Small intestine (tissue), 7 donors: ENCODE data around the gene ANKS1B. TPM values are rescaled to one million over a fixed set of nuclear protein-coding genes. Genes with fewer than 3 reads are reported as not detected.
"Not testable (repeated sequence)": the region's sequence is repeated elsewhere in the genome, so short reads cannot be mapped to it uniquely, and the experiment has no call there.

Experiments
- DNase-seq, 2 donors: peaks; one replicate each; pipeline versions ENCODE4 v3.0.0 to v3.0.0-alpha.2; 2013
- FAIRE-seq: peaks from 2 replicates; lab custom pipeline; 2012; peaks lifted over from hg19 to GRCh38; lab: Jason Lieb, UNC
- H3K27ac ChIP-seq, 3 donors: one replicate each; pipeline ENCODE4 v1.5.1; 2013; ENCODE audit warnings: low read length in 2 of 3, mild to moderate bottlenecking in 2 of 3, control low read depth in 1 of 3, inconsistent platforms in 1 of 3, low read depth in 1 of 3, moderate library complexity in 1 of 3
- H3K27me3 ChIP-seq, 3 donors: one replicate each; pipeline ENCODE4 v1.6.1; 2013; ENCODE audit warnings: low read length in 3 of 3, inconsistent platforms in 1 of 3; ENCODE audit not compliant: control insufficient read depth in 3 of 3, insufficient read depth in 3 of 3
- H3K36me3 ChIP-seq, 3 donors: one replicate each; pipeline ENCODE4 v1.6.1; 2013; ENCODE audit warnings: low read length in 3 of 3, inconsistent platforms in 1 of 3, low read depth in 1 of 3, mild to moderate bottlenecking in 1 of 3, moderate library complexity in 1 of 3; ENCODE audit not compliant: control insufficient read depth in 3 of 3, insufficient read depth in 2 of 3
- H3K4me1 ChIP-seq, 3 donors: one replicate each; pipeline ENCODE4 v1.6.1; 2013; ENCODE audit warnings: low read length in 2 of 3, inconsistent platforms in 1 of 3, low read depth in 1 of 3, mild to moderate bottlenecking in 1 of 3, moderate library complexity in 1 of 3; ENCODE audit not compliant: control insufficient read depth in 3 of 3, insufficient read depth in 2 of 3
- H3K4me3 ChIP-seq, 3 donors: one replicate each; pipeline ENCODE4 v1.5.1; 2013; ENCODE audit warnings: low read length in 3 of 3, control low read depth in 1 of 3, inconsistent platforms in 1 of 3, low read depth in 1 of 3, mild to moderate bottlenecking in 1 of 3, moderate library complexity in 1 of 3
- H3K9me3 ChIP-seq, 2 donors: one replicate each; pipeline ENCODE4 v1.6.1; 2013; ENCODE audit warnings: low read depth in 1 of 2, low read length in 1 of 2; ENCODE audit not compliant: control insufficient read depth in 2 of 2, insufficient read depth in 1 of 2
- WGBS, 3 donors: extraction: QIAGEN DNeasy Blood & Tissue Kit; methylation state at CpG; one replicate each; pipeline ENCODE4 v1.1.7; 2013; 5-methylcytosine and 5-hydroxymethylcytosine counted together
- polyA plus RNA-seq, 4 donors: library from polyadenylated mRNA; stranded (reverse) in 3 of 4; unstranded in 1 of 4; fragments of 200-250 nt in 3 of 4; fragments of 120-200 nt in 1 of 4; gene quantifications; one replicate each; pipeline versions ENCODE4 v1.2.1 to v1.2.3, GENCODE V29; 2013
- donor health status: healthy with polysubstance abuse.
- donor health status: control.
- donor health status: control.
- donor health status: Bipolar disorder and iron deficiency.
- donor health status: healthy.

The ANKS1B gene
- polyA plus RNA-seq, 4 donors, result 0.44 to 0.72 TPM; not detected in 2

DNA sequence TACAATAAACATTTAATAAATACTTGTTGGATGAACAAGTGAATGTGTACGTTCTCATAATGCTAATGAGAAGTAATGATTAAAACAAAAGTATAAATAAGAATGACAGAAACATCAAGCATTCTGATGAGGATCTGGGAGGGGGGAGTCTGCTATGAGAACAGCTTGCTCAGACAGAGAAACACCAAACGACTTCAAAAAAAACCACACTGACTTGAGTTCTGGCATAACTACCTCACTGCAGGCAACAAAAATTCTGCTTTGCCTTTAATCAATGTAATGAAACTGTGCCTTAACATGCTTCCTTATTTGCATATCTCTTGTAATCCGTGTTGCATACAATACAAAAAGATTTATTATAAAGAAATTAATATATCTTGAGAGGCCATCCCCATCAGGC, 632.5 kb downstream of the ANKS1B start:
- DNase-seq, result no peak
- Histone ChIP-seq H3K27ac (no peak overlapping the region), H3K36me3 (no peaks in the 10 kb centered on the region), H3K4me3 (no peak overlapping the region), H3K9me3 (no peaks in the 10 kb centered on the region), H3K4me1 (no peaks in the 10 kb centered on the region), H3K27me3 (no peaks in the 10 kb centered on the region)
- FAIRE-seq, result no peak
- 34 to 40% (median 40%) methylated on average over 3 of the region's 3 CpGs for WGBS, 3 donors

DNA sequence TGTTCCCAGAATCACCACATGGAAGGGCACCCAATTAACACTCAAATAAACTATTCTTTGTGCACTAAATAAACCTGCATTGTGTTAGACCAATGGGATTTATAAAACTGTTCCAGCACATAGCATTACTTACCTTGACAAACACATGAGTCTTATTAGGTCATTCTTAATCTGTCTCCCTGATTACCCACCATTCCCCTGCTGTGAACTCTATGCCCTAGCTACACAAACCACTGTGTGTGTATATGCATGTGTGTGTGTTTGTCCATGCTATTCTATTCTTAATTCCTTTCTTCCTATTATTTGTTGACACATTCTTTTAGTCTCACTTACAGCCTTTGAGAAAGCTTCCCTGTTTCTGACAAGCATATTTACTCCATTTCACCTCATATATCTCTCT, 640.8 kb downstream of the ANKS1B start:
- Histone ChIP-seq H3K9me3 (no peaks in the 10 kb centered on the region), H3K27ac (no peak overlapping the region), H3K36me3 (no peaks in the 10 kb centered on the region), H3K4me3 (no peak overlapping the region), H3K27me3 (no peaks in the 10 kb centered on the region), H3K4me1 (no peaks in the 10 kb centered on the region)
- DNase-seq (no peak), FAIRE-seq (no peak)

DNA sequence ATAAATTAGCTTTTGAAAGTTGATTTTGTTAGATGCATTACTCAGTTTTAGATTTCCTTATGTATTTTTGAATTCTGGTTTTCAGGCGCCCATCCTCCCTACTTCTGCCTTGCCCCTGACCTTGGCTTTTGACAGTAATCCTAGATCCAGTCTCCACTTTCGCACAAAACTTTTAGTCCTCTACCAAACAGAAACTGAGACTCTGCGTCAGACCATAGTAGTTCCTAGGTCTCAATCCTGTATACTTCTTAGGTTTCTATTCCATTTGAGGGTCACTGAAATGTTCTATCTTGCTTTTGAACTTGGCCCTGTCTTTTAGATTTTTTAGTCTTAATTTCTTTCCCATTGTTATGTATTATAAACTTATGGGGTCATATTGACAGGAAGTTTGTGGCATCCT, 645.1 kb downstream of the ANKS1B start:
- 90 to 94% (median 94%) methylated on average over 3 of the region's 3 CpGs for WGBS, 3 donors
- DNase-seq, result no peak

DNA sequence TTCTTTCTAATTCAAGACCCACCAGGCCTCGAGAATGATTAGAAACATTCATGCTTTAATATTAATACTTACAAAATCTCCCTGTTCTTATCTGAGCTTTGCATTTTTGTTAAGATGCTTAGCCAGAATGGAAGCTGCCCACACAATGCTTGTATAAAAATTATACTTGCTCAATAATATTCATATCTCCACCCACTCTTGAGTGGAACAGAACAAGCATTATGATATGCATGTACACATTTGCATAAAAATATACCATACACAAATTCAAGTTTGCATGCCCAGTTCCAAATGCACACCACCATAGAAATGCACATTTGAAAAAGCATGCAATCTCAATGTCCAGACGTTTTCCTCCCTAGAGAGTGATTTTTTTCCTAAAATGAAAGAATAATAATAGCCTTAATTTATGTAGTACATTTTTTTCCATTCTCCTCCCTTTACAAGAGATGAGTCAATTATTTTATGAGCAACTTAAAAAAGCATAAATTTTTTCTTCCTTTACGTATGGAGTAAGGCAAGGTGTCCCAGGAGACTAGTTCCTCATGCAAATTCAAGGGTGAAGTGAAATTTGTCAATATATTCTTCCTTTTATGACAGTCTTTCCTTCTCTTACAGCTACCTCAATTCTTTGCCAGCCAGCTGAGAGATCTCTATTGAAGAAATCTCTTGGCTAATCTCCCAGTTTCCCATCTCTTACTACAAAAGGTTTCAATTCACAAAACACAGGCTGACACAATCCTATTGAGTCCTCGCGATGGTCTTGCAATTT, 650.3 kb downstream of the ANKS1B start:
- no peaks in the 10 kb centered on the region for H3K27me3 ChIP-seq
- FAIRE-seq, result no peak
- no peaks in the 10 kb centered on the region for H3K36me3 ChIP-seq
- DNase-seq, result no peak
- no peak overlapping the region for H3K27ac ChIP-seq
- H3K4me3 ChIP-seq, result no peak overlapping the region
- no peaks in the 10 kb centered on the region for H3K4me1 ChIP-seq
- no peaks in the 10 kb centered on the region for H3K9me3 ChIP-seq
- 56 to 63% (median 60%) methylated on average over 5 of the region's 5 CpGs for WGBS, 3 donors

More for the DNA sequence above, 645.1 kb downstream of the ANKS1B start:
- FAIRE-seq, result no peak
- H3K27ac ChIP-seq, result no peak overlapping the region
- no peak overlapping the region for H3K4me3 ChIP-seq
- H3K27me3 ChIP-seq, result no peaks in the 10 kb centered on the region
- H3K4me1 ChIP-seq, result no peaks in the 10 kb centered on the region
- no peaks in the 10 kb centered on the region for H3K9me3 ChIP-seq
- H3K36me3 ChIP-seq, result no peaks in the 10 kb centered on the region

DNA sequence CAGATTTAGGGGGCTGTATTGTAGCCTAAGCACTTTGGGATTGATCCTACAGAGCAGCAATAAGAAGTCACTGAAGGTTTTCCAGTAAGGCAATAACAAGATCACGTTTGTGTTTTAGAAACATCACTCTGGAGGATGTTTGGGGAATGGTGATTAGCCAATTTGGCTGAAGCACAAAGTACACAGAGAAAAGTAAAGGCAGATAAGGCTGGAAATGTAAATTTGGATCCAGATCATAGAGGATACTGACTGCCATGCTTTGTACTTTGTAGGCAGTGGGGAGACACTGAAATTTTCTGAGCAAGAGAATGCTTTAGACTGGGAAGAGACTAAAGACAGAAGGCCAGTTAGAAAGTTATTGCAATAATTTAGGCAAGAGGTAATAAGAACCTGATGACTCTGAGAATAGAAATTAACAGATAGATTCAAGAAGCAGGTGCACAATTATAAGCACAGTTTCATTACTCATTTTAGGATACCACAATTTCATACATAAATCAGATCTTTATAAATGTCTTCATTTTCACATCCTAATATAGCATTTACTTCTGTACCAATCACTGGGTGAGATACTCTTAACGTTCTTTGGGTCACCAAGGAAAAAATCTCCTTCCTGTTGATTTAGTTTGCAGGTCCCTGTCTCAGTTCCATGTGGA, 651.7 kb downstream of the ANKS1B start:
- WGBS, 3 donors, result 10 to 21% (median 16%) methylated on average over 2 of the region's 2 CpGs
- no peaks in the 10 kb centered on the region for H3K9me3 ChIP-seq
- no peak for FAIRE-seq

DNA sequence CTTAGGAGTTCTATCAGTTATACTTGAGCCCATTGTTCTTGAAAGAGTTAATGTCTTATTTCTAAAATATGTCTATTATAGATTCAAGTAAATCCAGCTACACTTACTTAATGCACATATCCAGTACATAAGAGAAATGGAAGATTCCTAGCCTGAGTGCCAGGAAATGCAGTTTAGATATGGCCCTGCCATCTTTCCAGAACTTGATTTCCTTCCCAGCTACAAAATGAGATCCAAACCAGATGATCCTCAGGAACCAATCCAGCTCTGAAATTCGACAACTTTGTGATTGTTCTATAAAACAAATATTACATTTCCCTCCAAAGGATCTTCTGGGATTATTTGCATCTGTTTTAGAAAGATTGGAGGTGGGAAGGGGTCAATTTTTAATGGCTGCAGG, 654.5 kb downstream of the ANKS1B start:
- no peak for DNase-seq
- H3K27ac ChIP-seq, result no peak overlapping the region
- H3K9me3 ChIP-seq, result no peaks in the 10 kb centered on the region
- FAIRE-seq, result no peak
- H3K4me3 ChIP-seq, result no peak overlapping the region
- no peaks in the 10 kb centered on the region for H3K4me1 ChIP-seq
- H3K27me3 ChIP-seq, result no peaks in the 10 kb centered on the region
- 3 to 18% (median 7%) methylated on average over 1 of the region's 1 CpG for WGBS, 3 donors
- H3K36me3 ChIP-seq, result no peaks in the 10 kb centered on the region

More for the DNA sequence above, 651.7 kb downstream of the ANKS1B start:
- no peak for DNase-seq
- H3K36me3 ChIP-seq, result no peaks in the 10 kb centered on the region
- no peaks in the 10 kb centered on the region for H3K4me1 ChIP-seq
- H3K27ac ChIP-seq, result no peak overlapping the region
- no peaks in the 10 kb centered on the region for H3K27me3 ChIP-seq
- H3K4me3 ChIP-seq, result no peak overlapping the region

DNA sequence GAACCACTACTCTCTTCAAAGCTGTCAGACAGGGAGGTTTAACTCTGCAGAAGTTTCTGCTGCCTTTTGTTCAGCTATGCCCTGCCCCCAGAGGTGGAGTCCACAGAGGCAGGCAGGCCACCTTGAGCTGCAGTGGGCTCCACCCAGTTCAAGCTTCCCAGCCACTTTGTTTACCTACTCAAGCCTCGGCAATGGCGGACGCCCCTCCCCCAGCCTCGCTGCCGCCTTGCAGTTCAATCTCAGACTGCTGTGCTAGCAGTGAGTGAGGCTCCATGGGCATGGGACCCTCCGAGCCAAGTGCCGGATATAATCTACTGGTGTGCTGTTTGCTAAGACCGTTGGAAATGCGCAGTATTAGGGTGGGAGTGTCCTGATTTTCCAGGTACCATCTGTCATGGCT, 663.5 kb downstream of the ANKS1B start:
- not testable (repeated sequence) for H3K4me1 ChIP-seq, H3K4me3 ChIP-seq, H3K27ac ChIP-seq, H3K36me3 ChIP-seq, H3K9me3 ChIP-seq, FAIRE-seq, DNase-seq, H3K27me3 ChIP-seq
- 88 to 91% (median 89%) methylated on average over 9 of the region's 9 CpGs for WGBS, 3 donors

DNA sequence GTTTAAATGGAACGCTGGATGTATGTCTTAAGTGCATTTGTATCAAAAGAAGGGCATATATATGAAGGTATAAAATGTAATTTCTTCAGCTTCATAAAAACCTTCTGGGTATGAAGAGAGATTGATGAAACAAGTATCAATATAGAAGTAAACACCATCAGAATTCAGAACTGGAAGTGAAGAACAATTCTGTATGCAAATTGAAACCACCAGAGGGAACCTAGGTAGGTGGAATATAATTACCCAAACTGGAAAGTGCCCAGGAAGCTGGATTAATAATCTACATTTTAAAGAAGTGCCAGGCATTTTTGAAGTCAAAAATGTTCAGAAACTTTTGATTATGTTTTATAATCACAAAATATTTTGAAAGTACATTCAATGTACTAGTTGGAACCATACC, 673.4 kb downstream of the ANKS1B start:
- H3K4me1 ChIP-seq, result no peaks in the 10 kb centered on the region
- WGBS, 3 donors, result 83 to 90% (median 88%) methylated on average over 1 of the region's 1 CpG
- H3K27me3 ChIP-seq, result no peaks in the 10 kb centered on the region
- no peak overlapping the region for H3K27ac ChIP-seq
- H3K4me3 ChIP-seq, result no peak overlapping the region
- DNase-seq (no peak), FAIRE-seq (no peak)
- no peaks in the 10 kb centered on the region for H3K36me3 ChIP-seq
- H3K9me3 ChIP-seq, result no peaks in the 10 kb centered on the region
